SK-N-SH treated with all-trans-retinoic acid at 6 μM for 48 hours (cell line): ENCODE results near the gene XNDC1N.

Experiments
- ARNTL ChIP-seq: fragments of 450-650 bp; formaldehyde crosslinking; IDR thresholded peaks from 2 replicates; pipeline ENCODE4 v1.5.0; 2020; ENCODE audit warnings: low read depth, mild to moderate bottlenecking, moderate library complexity, borderline replicate concordance
- BACH2 ChIP-seq: fragments of 250-450 bp; sonication (Bioruptor Pico); IDR thresholded peaks from 2 replicates; pipeline ENCODE4 v1.9.0; 2021; ENCODE audit warnings: mild to moderate bottlenecking, borderline replicate concordance
- ISL1 ChIP-seq: fragments of 250-450 bp; sonication (Bioruptor Pico); IDR thresholded peaks from 2 replicates; pipeline ENCODE4 v2.1.2; 2022; ENCODE audit warnings: mild to moderate bottlenecking, moderate library complexity
- OSR1 ChIP-seq: fragments of 250-450 bp; sonication (Bioruptor Pico); IDR thresholded peaks from 2 replicates; pipeline ENCODE4 v1.8.0; 2022; ENCODE audit warnings: moderate library complexity, mild to moderate bottlenecking, inconsistent platforms
- PATZ1 ChIP-seq: fragments of 250-450 bp; sonication (Bioruptor Pico); IDR thresholded peaks from 2 replicates; pipeline ENCODE4 v1.8.0; 2020; ENCODE audit warnings: mild to moderate bottlenecking, moderate library complexity, borderline replicate concordance
- PPARA ChIP-seq: fragments of 250-450 bp; sonication (Bioruptor Pico); IDR thresholded peaks from 2 replicates; pipeline ENCODE4 v1.5.0; 2020; ENCODE audit warnings: mild to moderate bottlenecking, borderline replicate concordance
- RARB ChIP-seq: fragments of 250-450 bp; sonication (Bioruptor Pico); IDR thresholded peaks from 2 replicates; pipeline ENCODE4 v1.8.0; 2021; ENCODE audit warnings: mild to moderate bottlenecking, moderate library complexity
- SNAI2 ChIP-seq: fragments of 250-450 bp; sonication (Bioruptor Pico); IDR thresholded peaks from 2 replicates; pipeline ENCODE4 v1.5.0; 2020; ENCODE audit warnings: mild to moderate bottlenecking, moderate library complexity
- TOX ChIP-seq: fragments of 250-450 bp; sonication (Bioruptor Pico); IDR thresholded peaks from 2 replicates; pipeline ENCODE4 v1.8.0; 2021; ENCODE audit warnings: mild to moderate bottlenecking, moderate library complexity, borderline replicate concordance
- TSHZ2 ChIP-seq: fragments of 250-450 bp; sonication (Bioruptor Pico); IDR thresholded peaks from 2 replicates; pipeline ENCODE4 v1.5.0; 2020; ENCODE audit warnings: mild to moderate bottlenecking, moderate library complexity
- ZFP30 ChIP-seq: fragments of 450-650 bp; formaldehyde crosslinking; IDR thresholded peaks from 2 replicates; pipeline ENCODE4 v1.5.0; 2022; ENCODE audit warnings: mild to moderate bottlenecking, moderate library complexity
- ZNF8 ChIP-seq: fragments of 450-650 bp; formaldehyde crosslinking; IDR thresholded peaks from 2 replicates; pipeline ENCODE4 v1.5.0; 2020; ENCODE audit warnings: mild to moderate bottlenecking, moderate library complexity
- TF ChIP-seq, protein P1 (sequence below): fragments of 250-450 bp; sonication (Bioruptor Pico); IDR thresholded peaks from 2 replicates; pipeline ENCODE4 v1.5.1; 2020; ENCODE audit warnings: low read depth, mild to moderate bottlenecking, moderate library complexity

GRCh38 chr11:71931245-71931602 is 2.8 kb upstream of the XNDC1N start:
- TF ChIP-seq ISL1 (CRISPR knock-in tag) = no peak
- no peak for TF ChIP-seq ZNF8 (CRISPR knock-in tag)
- no peak for TF ChIP-seq TSHZ2 (CRISPR knock-in tag)
- TF ChIP-seq RARB (CRISPR knock-in tag) = no peak
- TF ChIP-seq, protein P1, sequence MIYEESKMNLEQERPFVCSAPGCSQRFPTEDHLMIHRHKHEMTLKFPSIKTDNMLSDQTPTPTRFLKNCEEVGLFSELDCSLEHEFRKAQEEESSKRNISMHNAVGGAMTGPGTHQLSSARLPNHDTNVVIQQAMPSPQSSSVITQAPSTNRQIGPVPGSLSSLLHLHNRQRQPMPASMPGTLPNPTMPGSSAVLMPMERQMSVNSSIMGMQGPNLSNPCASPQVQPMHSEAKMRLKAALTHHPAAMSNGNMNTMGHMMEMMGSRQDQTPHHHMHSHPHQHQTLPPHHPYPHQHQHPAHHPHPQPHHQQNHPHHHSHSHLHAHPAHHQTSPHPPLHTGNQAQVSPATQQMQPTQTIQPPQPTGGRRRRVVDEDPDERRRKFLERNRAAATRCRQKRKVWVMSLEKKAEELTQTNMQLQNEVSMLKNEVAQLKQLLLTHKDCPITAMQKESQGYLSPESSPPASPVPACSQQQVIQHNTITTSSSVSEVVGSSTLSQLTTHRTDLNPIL (CRISPR knock-in tag) = no peak
- no peak for TF ChIP-seq PATZ1 (CRISPR knock-in tag)
- TF ChIP-seq TOX (CRISPR knock-in tag) = no peak
- no peak for TF ChIP-seq OSR1 (CRISPR knock-in tag)
- TF ChIP-seq SNAI2 (CRISPR knock-in tag) = no peak
- TF ChIP-seq PPARA = no peak
- TF ChIP-seq ARNTL (CRISPR knock-in tag) = no peak
- TF ChIP-seq ZFP30 (CRISPR knock-in tag) = no peak
- no peak for TF ChIP-seq BACH2 (CRISPR knock-in tag)
